PC-3 (cell line): ENCODE data around the gene ANKRD49.

Experiments
- CTCF ChIP-seq: fragments of 300-600 bp; sonication (generic); conservative IDR thresholded peaks from 2 replicates; pipeline ENCODE4 v1.5.1; 2017; ENCODE audit warnings: antibody characterized with exemption, low read depth, mild to moderate bottlenecking, low read length
- EZH2 ChIP-seq: fragments of 300-600 bp; sonication (generic); IDR thresholded peaks from one replicate; pipeline ENCODE4 v1.6.1; 2017; ENCODE audit warnings: antibody characterized with exemption, mild to moderate bottlenecking, low read length; ENCODE audit not compliant: unreplicated experiment

- TF ChIP-seq CTCF = no peak
- no peak for TF ChIP-seq EZH2
Measured at GRCh38 chr11:94459576-94459975, 34.2 kb upstream of the ANKRD49 start.
